Endothelial cell (in vitro differentiated cells): Measurements from ENCODE around the gene GKN2. TPM values are rescaled to one million over a fixed set of nuclear protein-coding genes. Genes with fewer than 3 reads are reported as not detected.

Experiments used
- DNase-seq: peaks from one replicate; pipeline ENCODE4 v3.0.0; 2021; ENCODE audit warnings: low spot score
- H3K27ac Mint-ChIP-seq: one replicate; pipeline ENCODE4 v1.8.0; 2021; ENCODE audit warnings: mixed read lengths, inconsistent platforms; ENCODE audit not compliant: unreplicated experiment
- H3K27me3 Mint-ChIP-seq: one replicate; pipeline ENCODE4 v1.8.0; 2021; ENCODE audit warnings: mild to moderate bottlenecking, moderate library complexity, mixed read lengths, inconsistent platforms; ENCODE audit not compliant: unreplicated experiment
- H3K36me3 Mint-ChIP-seq: one replicate; pipeline ENCODE4 v1.8.0; 2021; ENCODE audit warnings: mild to moderate bottlenecking, low read depth, mixed read lengths, inconsistent platforms; ENCODE audit not compliant: unreplicated experiment
- H3K4me1 Mint-ChIP-seq: one replicate; pipeline ENCODE4 v1.8.0; 2021; ENCODE audit warnings: mild to moderate bottlenecking, mixed read lengths, inconsistent platforms; ENCODE audit not compliant: unreplicated experiment
- H3K4me3 Mint-ChIP-seq: one replicate; pipeline ENCODE4 v1.8.0; 2021; ENCODE audit warnings: mild to moderate bottlenecking, mixed read lengths, inconsistent platforms; ENCODE audit not compliant: unreplicated experiment
- H3K9me3 Mint-ChIP-seq: one replicate; pipeline ENCODE4 v1.8.0; 2021; ENCODE audit warnings: mixed read lengths, inconsistent platforms; ENCODE audit not compliant: unreplicated experiment
- CTCF ChIP-seq: fragments of 200-600 bp; sonication (generic); IDR thresholded peaks from one replicate; pipeline ENCODE4 v1.5.0; 2021; ENCODE audit warnings: antibody characterized with exemption; ENCODE audit not compliant: unreplicated experiment
- total RNA-seq: library from RNA; stranded (reverse); fragmentation: NEBNext Ultra II Directional; extraction: Animal tissue kit (Norgen Biotek cat#: 25700); gene quantifications from one replicate; pipeline ENCODE4 v1.2.1, GENCODE V29; 2021; ENCODE audit not compliant: unreplicated experiment

The GKN2 gene
- total RNA-seq, 1 donor from 2014 or later: 0.36 TPM

- Mint-ChIP-seq H3K9me3 (no peaks in the 10 kb centered on the region), H3K4me3 (no peak overlapping the region), H3K27ac (no peak overlapping the region), H3K36me3 (no peaks in the 10 kb centered on the region), H3K27me3 (peaks cover 4% of the 10 kb centered on the region), H3K4me1 (no peaks in the 10 kb centered on the region)
- no peak for DNase-seq
- no peak for TF ChIP-seq CTCF
Measured at GRCh38 chr2:68926796-68927195, 25.9 kb downstream of the GKN2 start.

GRCh38 chr2:68925295-68925896, 27.3 kb downstream of the GKN2 start:
- H3K36me3 Mint-ChIP-seq: no peaks in the 10 kb centered on the region

GRCh38 chr2:68921646-68922045, 31.0 kb downstream of the GKN2 start:
- H3K27me3 Mint-ChIP-seq: no peaks in the 10 kb centered on the region
- no peak overlapping the region for H3K4me3 Mint-ChIP-seq
- TF ChIP-seq CTCF: no peak
- H3K4me1 Mint-ChIP-seq: no peaks in the 10 kb centered on the region
- DNase-seq: no peak
- H3K27ac Mint-ChIP-seq: no peak overlapping the region
- H3K9me3 Mint-ChIP-seq: no peaks in the 10 kb centered on the region
- H3K36me3 Mint-ChIP-seq: no peaks in the 10 kb centered on the region

More at GRCh38 chr2:68925295-68925896, 27.3 kb downstream of the GKN2 start:
- Mint-ChIP-seq H3K27me3 (peaks cover 4% of the 10 kb centered on the region), H3K9me3 (no peaks in the 10 kb centered on the region), H3K27ac (no peak overlapping the region), H3K4me3 (no peak overlapping the region), H3K4me1 (no peaks in the 10 kb centered on the region)
- peak; percentile 85 for TF ChIP-seq CTCF
- DNase-seq: peak; percentile 49

- no peak for TF ChIP-seq CTCF
- Mint-ChIP-seq H3K36me3 (no peaks in the 10 kb centered on the region), H3K4me1 (peaks cover 4% of the 10 kb centered on the region), H3K4me3 (no peak overlapping the region), H3K9me3 (no peaks in the 10 kb centered on the region), H3K27me3 (no peaks in the 10 kb centered on the region), H3K27ac (no peak overlapping the region)
- DNase-seq: no peak
Measured at GRCh38 chr2:68920481-68921170, 32.1 kb downstream of the GKN2 start.

- H3K9me3 Mint-ChIP-seq: no peaks in the 10 kb centered on the region
- peaks cover 13% of the 10 kb centered on the region for H3K4me1 Mint-ChIP-seq
- H3K27me3 Mint-ChIP-seq: no peaks in the 10 kb centered on the region
- TF ChIP-seq CTCF: no peak
- H3K4me3 Mint-ChIP-seq: no peak overlapping the region
- DNase-seq: no peak
- H3K36me3 Mint-ChIP-seq: no peaks in the 10 kb centered on the region
- H3K27ac Mint-ChIP-seq: no peak overlapping the region
Measured at GRCh38 chr2:68918497-68918896, 34.2 kb downstream of the GKN2 start.
